Kidney capillary endothelial cell (primary cell): Measurements from ENCODE around the gene CSKMT.
"Not testable (repeated sequence)": the region's sequence is repeated elsewhere in the genome, so short reads cannot be mapped to it uniquely, and the experiment has no call there.

ENCODE experiments used
- DNase-seq: peaks from one replicate; pipeline ENCODE4 v3.0.0-alpha.2; 2018; ENCODE audit warnings: low spot score

Gene CSKMT, protein sequence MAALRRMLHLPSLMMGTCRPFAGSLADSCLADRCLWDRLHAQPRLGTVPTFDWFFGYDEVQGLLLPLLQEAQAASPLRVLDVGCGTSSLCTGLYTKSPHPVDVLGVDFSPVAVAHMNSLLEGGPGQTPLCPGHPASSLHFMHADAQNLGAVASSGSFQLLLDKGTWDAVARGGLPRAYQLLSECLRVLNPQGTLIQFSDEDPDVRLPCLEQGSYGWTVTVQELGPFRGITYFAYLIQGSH

DNA sequence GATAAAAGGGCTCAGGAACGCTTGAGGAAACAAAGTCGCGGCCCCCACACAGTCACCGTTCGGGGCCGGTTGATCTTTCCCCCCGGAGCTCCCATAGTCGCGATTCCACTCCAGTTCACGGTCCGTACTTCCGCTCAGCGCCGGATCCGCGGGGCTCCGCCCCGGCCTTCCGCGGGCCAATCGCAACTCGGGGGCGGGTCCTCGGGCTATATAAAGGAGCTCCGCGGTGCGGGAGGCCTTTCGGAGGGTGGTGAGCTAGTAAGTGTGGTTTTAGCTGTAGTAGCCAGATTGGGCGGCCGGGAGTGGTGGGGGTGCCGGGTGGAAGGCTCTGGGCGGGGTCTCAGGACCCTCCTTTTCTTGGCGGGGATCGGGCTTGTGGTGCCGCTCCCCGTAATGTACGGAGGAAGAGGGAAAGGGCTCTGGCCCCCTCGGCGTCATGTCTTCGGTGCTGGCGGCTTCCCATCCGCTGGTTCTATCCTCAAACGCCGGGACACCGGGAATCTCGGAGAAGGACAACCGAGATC, at the start of gene CSKMT, which contains the start of gene C11orf98:
Gene CSKMT (plus strand): TSS at position 238 of the 524 bp plus-strand sequence. CDS start 568 bp downstream, outside the sequence.
Gene C11orf98 (minus strand): TSS at position 136 of the 524 bp plus-strand sequence. CDS start 41 bp downstream, at position 95.
- DNase-seq: peak; percentile 90

DNA sequence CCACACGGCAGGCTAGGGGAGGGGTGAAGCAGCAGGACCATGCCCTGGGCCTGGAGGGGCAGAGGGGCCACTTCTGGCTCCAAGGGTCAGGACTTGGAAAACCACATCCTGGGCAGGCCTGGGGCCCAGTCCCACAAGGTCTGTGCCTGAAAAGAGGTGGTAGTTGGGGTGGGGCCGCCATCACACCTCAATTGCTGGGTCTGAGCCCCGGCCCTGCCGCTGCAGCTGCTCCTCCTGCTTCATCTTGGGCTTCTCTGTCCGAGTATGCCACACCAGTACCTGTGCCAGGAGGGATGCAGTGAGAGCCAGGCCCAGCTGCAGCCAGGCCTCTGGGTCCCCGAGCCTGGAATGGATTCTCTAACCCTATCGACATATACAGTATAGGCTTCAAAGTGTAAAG, 49.6 kb upstream of the CSKMT start:
- no peak for DNase-seq

DNA sequence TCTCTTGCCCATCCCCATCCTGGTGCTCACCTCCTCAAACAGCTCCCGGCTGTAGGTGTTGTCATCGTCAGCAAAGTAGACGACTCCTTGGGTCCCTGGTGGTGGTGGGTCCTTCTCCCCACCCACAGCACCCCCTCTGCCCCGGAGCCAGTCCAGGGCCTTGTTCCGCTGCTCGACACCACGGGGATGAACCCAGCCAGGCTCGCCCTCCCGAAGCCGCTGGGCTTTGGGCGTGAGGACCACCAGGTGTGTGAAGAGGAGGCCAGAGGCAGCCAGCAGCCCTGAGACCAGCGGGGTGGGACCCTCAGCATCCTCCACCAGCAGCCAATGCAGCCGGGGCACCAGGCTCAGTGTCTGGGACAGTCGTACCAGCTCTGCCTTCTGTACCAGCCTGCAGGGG, 48.2 kb upstream of the CSKMT start:
- DNase-seq: not testable (repeated sequence)

DNA sequence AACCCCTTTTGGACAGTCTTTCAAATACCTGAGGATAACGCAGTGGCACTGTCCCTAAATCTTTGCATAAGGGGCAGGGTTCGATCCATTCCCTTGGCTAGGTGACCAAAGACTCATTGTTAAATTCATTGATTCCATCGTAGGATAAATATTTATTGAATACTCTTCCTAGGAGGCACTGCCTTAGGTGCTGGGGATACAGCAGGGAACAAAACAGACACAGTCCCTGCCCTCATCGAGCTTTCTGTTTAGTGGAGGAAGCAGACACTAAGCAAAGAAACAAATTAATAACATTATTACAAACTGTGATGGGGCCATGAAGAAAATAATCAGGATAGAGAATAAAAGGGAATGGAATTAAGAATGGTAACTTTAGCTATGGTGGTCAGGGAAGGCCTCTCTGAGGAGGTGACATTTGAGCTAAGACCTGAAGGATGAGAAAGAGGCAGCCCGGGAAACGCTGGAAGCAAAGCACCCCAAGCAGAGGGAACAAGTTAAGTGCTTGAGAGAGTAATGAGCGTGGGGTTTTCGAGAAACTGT, 44.0 kb upstream of the CSKMT start:
- DNase-seq: no peak

DNA sequence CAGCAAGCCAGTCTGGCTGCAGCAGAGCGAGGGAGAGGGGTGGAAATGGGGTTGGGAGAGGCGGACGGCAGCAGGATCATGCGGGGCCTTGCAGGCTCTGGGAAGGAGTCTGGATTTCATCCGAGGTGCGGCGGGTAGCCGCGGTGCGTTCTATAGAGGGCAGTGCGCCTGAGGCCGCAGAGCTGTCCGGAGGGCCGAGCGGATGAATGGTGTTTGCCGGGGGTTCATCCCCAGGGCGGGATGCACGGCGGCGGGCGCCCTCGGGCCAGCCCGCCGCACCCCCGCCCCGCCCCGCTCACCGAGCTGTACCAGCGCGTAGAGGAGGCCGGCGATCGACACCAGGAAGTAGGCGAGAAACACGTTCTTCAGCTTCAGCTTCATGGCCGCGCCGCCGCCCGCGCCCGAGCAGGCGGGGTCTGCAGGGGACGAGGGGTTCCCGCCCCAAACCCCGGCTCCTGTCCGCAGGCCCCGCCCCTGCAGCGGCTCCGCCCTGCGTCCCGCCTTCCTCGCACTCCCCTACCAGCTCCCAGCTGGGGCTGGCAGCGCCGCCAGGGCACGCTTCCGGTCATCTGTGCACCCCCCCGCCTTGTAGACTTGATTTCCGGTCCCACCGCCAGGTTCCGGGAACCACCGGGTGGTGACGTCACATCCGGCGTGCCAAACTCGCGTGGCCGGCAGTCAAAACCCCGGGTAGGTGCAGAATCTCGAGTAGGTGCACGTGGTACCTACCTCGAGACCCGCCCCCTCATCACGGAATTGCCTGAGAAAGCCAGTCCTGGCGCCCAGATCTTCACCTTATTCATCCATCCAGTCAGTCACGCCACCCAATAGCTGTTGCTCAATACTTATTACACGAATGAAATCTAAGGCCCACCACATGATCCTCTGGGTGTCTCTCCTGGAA, 43.3 kb upstream of the CSKMT start, which contains the start of gene B3GAT3:
Gene B3GAT3 (minus strand): TSS at position 420 of the 904 bp plus-strand sequence. CDS start 39 bp downstream, at position 381.
- peak; percentile 91 for DNase-seq

DNA sequence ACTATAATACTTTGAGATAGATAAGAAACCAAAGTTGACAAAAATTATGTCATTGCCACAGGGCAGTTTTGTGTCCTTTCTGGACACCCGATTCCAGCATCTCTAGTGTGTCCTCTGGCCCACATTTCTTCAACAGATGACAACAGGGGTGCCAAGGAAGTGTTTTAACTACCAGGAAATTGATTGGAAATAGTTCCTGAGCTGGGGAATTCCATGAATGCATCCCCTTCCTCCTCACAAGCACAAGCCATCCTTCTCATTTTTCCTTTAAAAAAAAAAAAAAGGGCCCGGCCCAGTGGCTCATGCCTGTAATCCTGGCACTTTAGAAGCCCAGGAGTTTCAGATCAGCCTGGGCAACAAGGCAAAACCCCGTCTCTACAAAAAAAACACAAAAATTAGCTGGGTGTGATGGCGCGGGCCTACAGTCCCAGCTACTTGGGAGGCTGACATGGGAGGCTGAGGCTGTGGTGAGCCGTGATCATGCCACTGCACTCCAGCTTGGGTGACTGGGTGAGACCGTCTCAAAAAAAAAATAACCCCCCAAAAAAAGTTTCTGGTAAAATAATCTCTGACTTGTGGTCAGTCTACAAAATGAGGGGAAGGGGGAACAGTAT, 42.5 kb upstream of the CSKMT start:
- DNase-seq: no peak

DNA sequence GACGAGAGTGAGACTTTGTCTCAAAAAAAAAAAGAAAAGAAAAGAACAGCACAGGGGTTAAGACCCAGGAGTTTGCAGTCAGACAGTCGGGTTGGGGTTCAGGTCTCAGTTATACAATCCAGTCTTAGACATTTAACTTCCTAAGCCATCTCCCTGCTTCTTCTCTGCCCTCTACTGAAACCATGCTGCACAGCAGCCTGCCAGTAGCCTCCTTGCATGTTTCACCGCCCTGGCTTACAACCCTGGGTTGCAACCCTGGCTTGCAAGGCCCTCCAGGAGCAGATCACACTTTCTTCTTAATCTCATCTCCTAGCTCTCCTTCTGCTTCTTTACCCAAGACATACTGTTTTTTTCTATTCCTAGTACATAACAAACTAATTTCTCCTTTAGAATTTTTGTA, 37.4 kb upstream of the CSKMT start:
- no peak for DNase-seq

DNA sequence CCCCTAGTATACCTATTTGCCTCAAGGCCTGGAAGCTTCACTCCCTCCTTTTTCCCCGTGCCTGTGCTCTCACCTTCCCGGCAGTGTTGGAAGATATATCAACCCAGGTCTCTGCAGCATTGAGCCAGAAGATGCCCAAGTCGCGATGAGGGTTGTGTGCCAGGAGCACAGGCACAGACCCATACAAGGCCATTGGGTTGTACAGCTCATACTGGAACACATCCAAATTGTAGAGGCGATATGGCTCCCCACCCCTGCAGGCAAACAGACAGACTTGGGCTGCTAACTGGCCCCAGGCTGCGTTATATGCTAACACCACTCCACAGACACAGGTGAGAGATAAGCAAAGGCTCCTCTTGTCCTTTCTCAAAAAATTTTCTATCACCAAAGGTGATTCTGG, 32.6 kb upstream of the CSKMT start:
- no peak for DNase-seq

DNA sequence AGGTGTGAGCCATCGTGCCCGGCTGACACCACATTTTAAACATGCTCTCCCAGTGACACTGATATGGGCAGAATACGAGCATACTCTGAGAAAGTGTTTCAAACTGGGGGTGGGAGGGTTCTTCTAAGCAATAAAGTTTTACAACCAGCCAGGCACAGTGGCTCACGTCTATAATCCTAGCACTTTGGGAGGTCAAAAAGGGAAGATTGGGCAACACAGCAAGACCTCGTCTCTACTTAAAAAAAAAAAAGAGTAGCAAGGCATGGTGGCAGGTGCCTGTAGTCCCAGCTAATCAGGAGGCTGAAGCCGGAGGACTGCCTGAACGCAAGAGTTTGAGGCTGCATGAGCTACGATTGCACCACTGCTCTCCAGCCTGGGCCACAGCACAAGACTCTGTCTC, 20.9 kb upstream of the CSKMT start:
- no peak for DNase-seq

DNA sequence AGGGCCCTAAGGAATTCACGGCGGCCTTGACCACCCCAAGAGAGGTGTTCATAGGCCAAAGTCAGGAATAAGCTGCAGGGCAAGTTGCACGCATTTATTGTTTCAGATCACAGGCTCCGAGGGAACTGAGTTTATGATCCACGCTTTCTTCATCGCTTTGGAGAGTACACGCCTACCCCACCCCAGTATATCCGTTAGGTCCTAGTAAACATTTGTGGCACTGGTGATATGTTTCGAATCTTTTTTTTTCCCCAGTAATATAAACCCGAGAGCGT, 19.5 kb upstream of the CSKMT start:
- DNase-seq: no peak

DNA sequence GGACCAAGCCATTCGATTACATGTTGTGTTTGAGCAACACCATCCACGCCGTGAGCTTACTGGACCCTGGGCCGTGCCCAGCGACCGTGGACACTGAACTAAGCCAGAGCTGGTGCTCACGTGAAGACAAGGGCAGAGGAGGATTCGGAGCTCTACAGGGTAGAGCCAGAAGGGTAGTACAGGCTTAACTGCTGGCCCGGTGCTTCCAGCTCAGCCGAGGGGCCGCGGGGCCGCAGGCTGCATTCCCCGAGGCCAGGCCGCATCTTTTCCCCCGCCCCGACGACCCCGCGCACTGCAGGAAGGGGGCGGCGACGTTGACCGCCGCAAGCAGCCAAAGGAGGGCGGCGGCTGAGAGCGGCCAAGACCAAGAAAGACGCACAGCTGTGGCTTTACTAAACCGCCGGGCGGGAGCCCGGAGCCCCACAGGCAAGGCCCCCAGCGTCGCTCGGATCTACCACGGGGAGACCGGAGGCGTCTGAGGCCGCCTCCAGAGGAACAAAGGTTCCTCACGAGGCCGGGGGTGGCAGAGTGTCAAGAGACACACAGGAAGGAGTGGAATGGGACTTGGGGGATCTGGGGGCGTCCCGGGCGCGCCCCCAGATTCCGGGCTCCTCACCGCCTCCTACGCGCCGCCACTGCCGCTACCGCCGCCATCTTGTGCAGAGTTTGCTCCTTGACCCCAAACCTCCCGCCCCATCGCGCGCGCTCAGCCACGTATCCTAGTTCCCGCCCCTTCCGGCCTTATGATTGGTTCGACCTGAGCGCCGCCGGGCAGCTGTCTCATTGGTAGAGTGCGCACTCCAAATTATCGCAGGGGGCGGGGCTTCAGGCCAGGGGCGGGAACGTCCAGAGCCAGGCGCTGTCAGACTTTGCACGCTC, 18.9 kb upstream of the CSKMT start, which contains the start of gene GANAB:
Gene GANAB (minus strand): TSS at position 668 of the 879 bp plus-strand sequence. CDS start 14 bp downstream, at position 654.
- peak; percentile 98 for DNase-seq

DNA sequence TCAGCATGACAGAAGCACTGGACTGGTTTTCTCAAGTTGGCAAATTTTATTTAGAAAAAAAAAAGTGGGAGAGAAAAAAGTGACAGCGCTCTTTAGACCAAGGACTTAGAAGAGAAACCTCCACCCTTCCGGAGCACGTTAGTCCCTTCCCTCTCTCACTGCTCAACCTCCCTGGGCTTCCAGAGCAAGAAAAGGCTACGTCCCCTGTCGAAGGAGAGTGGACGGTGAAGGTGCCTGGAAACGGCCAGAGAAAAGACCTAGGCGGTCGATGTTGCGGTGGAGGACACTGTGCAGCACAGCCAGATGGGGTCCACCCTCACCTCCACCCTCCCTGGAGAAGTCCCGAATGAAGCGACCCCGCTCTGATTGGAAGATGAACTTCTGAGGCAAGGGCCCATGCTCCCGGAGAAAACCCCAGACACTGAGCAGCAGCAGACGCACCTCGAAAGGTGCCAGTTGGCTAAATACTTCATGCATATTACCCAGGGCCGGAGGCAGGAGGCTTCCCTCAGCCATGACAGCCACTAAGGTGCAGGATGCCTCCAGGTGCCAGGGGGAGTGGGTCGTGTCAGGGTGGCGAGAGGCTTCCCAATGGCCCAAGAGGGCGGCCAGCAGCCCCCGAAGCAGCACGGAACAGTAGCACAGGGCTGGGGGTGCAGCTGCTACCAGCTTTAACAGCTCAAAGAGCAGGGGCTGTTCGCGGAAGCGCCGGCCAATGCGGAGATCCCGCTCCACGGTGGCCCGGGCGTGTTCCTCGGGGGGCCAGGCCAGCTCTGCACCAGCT, 18.1 kb upstream of the CSKMT start:
- DNase-seq: no peak

DNA sequence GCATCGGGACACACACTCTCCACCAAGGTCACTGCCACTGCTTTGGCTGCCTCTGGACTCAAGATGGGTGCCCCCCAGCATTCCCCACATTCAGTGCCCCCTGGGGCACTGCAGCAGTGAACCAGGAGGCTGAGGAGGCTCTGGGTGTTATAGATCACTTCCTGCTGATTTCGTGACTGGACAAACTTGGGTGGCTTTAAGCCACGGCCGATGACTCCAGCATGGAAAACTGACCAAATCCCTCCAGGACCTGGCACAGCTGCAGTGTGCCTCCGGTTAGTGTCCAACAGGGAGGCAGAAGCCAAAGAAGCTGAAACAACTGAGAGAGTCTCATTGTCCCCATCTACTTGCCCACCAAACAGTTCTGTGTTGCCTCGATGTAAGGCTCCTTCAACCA, 17.5 kb upstream of the CSKMT start:
- no peak for DNase-seq

DNA sequence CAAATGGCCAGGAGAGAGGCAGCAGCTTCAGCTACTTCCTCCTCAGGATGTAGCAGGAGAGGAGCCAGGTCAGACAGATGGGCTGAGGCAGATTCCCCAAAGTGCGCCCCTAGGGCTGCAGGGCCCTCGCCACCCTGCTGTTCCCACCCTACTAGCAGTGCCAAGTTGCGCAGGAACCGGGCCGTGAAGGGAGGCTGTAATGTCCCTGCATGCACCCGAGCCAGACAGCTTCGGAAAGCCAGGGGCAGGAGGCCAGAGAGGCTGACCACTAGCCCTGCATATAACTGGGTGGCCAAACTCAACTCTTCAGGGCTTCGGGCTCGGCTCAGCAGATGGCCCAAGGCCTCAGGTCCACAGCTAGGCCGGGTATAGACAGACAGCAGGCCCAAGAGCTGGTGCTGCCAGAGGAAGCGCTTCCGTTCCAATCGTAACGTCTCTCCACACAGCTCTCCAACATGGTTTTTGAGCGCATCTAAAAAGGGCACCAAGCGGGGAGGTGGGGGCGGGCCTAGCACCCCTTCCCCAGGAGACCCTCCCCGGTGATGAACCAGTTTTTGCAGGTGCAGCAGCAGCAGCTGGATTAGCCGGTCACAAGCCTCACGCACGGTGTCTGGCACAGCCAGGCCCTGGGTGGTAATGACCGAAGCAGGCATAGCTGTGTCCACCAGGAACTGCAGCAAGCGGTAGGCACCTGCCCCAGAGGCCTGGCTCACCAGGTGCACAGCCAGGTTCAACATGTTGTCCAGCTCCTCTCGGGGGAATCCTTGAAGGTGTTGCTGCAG, 16.7 kb upstream of the CSKMT start:
- DNase-seq: no peak

DNA sequence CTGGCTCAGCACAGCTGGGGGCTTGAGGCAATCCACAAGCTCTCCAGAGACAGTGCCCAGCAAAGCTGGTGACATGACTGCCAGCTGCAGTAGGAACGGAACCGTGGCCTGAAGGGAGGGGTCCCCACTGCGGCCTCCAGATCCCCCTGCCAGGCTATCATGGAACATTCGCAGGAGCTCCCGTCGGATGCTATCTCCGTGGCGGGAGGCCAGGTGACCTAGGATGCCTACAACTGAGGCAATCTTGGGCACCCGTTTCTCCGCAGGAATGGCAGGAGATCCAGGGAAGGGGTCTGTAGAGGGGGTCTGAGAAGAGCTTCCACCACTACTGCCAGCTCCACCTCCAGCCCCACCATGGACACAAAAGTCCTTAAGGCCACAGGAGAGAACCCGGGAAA, 16.1 kb upstream of the CSKMT start:
- DNase-seq: no peak

DNA sequence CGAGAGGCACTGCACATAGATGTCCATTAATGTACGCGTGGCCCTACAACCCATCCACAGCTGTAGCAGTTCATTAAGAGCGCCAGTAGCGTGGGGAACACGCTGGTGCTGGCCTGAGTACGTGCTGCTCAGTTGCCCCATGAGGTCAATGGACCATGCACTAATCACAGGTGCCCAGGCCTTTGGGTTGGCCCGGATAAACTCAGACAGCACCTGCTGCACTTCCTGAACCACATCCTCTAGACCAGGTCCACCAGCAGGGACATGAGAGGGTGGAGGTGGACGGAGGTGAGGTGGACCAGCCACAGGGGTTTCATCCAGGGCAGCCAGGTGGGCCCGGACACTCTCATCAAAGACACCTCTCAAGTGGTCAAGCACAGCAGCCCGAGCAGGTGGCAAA, 15.6 kb upstream of the CSKMT start:
- no peak for DNase-seq

DNA sequence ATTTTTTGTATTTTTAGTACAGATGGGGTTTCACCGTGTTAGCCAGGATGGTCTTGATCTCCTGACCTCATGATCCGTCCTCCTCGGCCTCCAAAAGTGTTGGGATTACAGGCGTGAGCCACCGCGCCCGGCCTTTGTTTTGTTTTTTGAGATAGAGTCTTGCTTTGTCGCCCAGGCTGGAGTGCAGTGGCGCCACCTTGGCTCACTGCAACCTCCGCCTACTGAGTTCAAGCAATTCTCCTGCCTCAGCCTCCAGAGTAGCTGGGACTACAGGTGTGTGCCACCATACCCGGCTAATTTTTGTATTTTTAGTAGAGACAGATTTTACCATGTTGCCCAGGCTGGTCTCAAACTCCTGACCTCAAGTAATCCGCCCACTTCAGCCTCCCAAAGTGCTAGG, 14.8 kb upstream of the CSKMT start:
- DNase-seq: not testable (repeated sequence)

DNA sequence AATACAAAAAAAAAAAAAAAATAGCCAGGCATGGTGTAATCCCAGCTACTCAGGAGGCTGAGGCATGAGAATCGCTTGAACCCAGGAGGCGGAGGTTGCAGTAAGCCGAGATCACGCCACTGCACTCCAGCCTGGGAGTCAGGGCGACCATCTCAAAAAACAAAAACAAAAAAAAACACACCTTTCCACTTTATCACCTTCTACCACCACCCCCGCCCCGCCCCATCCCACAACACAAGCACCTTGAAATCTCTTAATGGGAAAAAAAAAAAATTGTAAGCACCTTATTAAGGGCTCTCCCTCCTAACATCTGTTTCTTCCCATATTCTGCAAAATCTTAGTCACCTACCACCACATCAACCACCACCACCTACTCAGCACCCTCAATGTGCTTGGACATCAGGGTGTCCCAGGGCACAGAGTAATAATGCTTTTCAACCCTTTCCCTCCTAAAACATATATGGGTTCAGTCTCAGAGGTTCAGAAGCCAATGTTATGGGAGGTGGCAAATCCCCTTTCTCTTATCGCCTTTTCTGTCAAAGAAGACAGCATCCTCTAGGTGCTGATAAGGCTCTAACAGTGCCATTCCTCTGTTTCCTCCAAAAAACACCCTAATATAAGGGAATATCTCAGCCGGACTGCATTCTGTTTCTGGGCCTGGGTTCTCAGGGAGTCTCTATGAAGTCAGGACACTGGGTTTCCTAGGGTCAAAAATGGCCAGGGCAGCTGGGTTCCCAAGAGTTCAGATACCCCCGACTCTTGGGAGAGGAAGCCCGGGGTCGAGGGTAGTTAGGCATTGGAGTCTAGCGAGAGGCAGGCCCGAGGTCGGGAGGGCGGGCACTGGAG, 12.7 kb upstream of the CSKMT start:
- DNase-seq: no peak

DNA sequence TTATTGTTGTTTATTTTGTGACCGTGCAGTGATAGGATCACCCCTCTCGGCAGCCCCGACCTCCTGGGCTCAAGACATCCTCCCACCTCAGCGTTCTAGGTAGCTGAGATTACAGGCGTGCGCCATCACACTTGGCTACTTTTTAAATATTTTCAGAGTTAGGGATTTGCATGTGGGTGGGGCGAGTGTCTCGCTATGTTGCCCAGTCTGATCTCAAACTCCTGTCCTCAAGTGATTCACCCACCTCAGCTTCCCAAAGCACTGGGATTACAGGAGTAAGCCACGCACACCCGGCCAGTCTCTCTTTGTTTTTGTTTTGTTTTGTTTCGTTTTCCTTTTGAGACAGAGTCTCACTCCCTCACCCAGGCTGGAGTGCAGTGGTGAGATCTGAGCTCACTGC, 10.8 kb upstream of the CSKMT start:
- no peak for DNase-seq
